Urothelium cell line (cell line): ENCODE data around the gene FAM124A.
A peak's percentile ranks its signal among the peaks of the same experiment; 100 is the strongest.

Source experiments
- DNase-seq: peaks from one replicate; pipeline ENCODE4 v3.0.0; 2011; ENCODE audit warnings: low spot score, mixed read lengths
- FAIRE-seq: peaks from 2 replicates; lab custom pipeline; 2011; peaks lifted over from hg19 to GRCh38; lab: Jason Lieb, UNC

FAM124A gene

DNA sequence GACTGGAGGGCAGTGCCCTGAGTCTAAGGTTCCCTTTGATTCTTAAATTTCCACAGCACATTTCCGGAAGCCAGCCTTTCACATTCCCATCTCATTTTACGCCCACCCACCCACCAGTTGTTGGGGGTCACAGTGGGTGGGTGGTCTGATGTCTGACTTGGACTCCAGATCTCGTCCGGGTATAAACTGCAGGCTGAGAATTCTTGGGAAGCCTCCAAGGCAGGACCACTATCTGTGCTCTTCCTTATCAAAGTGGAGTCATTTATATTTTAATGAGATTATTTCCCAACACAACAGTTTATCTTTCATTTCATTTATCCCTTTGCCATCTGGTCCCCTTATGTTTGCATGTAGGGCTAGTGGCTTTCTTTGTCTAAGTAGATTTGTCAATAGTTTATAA is 3.6 kb upstream of the FAM124A start:
- no peak for DNase-seq
- FAIRE-seq: no peak

GRCh38 chr13:51220706-51221105 is 1.5 kb upstream of the FAM124A start:
- DNase-seq: no peak

DNA sequence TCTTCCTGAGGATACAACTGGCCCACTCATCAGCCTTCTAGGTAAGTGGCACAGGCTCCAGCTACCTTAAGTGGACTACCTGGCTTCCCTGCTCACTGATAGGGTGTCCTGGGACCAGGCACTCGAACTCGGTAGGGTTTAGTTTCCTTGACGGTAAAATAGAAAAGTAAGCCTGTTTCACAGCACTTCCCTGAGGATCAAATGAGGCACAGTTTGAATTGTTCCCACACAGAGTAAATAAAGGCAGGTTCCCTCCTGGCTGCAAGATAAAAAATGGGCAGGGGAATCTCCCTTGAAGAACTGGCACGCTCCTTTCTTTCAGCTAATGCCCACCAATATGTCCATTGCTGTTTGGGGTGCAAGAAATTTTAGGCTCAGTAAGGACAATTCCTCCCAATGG is 1.1 kb upstream of the FAM124A start:
- FAIRE-seq: no peak

More at GRCh38 chr13:51220706-51221105, 1.5 kb upstream of the FAM124A start:
- FAIRE-seq: no peak

GRCh38 chr13:51221674-51222036 is 543 bp upstream of the FAM124A start:
- FAIRE-seq (no peak), DNase-seq (peak; percentile 17)

More for the DNA sequence above, 1.1 kb upstream of the FAM124A start:
- no peak for DNase-seq

DNA sequence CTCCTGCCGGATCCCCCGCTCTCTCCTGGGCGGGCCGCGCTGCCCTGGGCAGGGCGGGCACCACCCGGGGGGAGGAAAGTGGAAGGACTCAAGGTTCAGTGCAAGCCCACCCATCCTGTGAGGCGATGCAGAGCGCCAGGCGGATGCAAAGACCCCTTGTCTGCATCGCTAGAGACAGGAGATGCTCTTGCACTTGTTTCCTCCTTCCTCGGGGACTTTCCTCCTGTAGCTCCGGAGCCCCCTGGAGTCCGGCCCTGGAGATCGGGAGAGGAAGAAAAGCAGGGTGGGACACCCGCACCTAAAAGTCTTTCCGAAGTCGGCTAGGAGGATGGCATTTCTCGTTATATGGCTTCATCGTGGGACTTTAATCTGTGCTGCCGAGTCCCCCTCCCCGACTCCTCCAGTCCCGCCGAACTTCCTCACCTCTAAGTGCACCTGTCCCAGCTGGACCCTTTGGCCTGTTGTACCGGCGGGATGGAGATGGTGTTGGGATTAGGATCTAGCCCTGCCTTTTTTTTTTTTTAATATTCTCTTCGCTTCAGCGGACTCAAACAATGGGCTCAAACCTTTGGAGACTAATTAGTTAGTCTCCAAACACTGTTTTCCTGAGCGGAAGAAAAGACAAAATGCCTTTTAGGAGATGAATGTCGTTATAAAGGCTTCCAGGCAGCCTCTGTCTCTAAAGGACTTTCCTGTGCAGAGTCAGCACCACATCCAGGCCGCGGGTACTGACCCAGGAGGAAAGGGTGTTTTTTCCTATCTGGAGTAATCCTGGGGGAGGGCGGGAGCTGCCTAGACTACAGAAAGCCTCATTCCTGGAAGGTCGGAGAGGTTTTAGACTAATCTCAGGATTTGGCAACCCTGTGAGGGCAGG is 725 bp downstream of the FAM124A start:
- DNase-seq: peak; percentile 25
- FAIRE-seq: no peak

GRCh38 chr13:51223560-51224270 is 1.5 kb downstream of the FAM124A start:
- FAIRE-seq: no peak
- no peak for DNase-seq

GRCh38 chr13:51225029-51225428 is 2.8 kb downstream of the FAM124A start:
- FAIRE-seq: no peak
- DNase-seq: no peak

GRCh38 chr13:51227404-51227803 is 5.2 kb downstream of the FAM124A start:
- DNase-seq (no peak), FAIRE-seq (no peak)

DNA sequence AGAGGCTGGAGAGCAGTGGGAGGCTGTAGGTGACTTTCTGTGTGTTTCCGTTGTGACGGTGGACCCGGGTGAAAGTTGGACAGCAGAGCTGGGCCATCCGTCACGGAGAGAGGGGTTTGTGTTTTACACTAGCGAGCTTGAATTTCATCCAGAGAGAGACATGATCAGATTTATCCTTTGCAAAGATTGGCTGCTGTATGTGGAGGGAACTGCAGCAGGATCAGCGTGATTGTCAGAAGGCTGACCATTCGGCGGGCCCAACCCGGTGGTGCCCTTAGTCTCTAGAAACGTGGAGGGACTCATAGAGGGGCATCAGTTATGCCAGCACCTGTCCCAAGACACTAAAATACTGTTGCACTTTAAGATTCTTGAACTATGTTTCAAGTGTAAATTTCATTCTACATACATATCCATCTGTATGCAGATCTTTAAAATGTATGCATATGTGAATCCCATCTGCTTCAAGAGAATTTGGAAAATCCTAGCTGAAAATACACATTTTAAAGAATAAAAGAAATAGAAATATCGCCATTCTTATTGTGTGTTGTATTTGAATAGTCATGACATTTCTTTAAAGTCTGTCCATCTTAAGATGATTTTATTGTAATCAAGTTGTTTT is 7.0 kb downstream of the FAM124A start:
- FAIRE-seq: no peak
- no peak for DNase-seq

DNA sequence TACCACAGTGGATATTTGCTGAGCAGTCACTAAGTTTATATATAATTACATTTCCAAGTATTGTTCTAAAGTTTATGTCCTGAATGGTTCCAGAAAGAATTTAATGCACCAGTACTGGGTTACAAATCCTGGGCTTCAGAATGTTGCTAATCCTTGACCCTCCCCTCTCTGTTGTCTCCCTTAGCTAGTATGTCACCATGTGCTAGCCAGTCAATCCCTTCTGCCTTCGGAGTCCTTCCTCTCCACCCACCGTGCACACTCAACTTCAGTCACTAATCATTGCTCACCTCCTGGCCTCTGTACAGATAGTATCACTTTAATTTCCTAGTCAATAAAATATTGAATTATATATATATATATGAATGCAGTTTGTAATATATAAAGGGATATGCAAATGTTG is 7.5 kb downstream of the FAM124A start:
- DNase-seq (no peak), FAIRE-seq (no peak)

GRCh38 chr13:51230477-51231105 is 8.4 kb downstream of the FAM124A start:
- DNase-seq: no peak
- no peak for FAIRE-seq

DNA sequence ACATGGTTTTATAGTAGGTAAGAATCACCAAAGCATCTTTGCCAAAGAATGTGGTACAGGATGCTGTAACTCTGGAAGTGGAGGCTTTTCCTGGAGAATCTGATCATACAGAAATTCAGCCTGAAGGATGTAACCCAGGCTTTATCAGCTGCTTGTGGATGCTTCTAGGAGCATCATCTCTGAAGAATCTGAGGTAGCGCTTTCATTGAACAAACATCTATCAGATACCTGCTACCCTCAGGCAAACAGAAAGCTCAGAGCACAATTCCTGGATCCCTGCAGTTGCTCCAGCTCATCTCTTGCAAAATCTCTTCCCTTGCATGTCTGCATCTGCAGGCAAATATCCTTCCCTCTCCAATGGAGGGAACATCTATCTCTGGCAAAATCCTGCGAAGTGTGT is 9.3 kb downstream of the FAM124A start:
- no peak for FAIRE-seq
- DNase-seq: no peak

GRCh38 chr13:51232328-51232727 is 10.1 kb downstream of the FAM124A start:
- FAIRE-seq (no peak), DNase-seq (no peak)

- FAIRE-seq (no peak), DNase-seq (no peak)
Observed at GRCh38 chr13:51233117-51233826, 11.1 kb downstream of the FAM124A start.

DNA sequence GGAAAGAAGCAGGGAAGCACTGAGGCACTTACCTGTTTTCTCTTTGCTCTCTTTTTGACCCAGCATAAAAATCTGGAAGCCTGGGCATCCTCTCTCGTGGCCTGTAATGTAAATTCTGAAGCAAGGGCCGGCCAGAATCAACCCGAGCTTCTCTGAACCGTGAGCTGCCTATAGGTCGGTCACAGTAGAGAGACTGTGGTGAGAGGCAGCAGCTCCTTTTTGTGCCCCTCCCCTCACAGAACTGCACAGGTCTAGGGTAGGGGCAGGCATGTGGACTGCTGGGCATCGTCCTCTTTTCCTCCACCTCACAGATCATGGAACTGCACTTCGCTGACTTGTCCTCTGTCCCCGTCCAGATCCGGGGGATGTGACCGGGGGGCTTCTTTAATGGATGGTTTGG is 12.5 kb downstream of the FAM124A start:
- no peak for DNase-seq
- no peak for FAIRE-seq

DNA sequence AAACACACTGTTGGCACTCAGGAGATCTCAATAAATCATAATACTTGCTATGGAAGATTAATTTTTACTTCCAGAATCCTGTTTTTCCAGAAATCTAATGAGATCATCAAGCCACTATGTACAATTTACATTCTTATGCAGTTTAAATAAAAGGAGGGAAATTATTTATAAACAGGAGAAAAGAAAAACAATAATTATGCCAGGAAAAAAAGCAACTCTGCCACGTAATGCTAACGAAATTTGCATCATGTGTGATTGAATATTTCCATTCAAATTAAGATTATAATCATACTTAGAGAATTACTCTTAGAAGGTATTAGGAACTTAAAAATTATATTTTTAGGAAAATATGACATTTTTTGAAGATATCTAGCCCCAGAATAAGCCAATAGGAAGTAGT is 13.0 kb downstream of the FAM124A start:
- FAIRE-seq (no peak), DNase-seq (no peak)

- DNase-seq (no peak), FAIRE-seq (no peak)
Observed at GRCh38 chr13:51235756-51236490, 13.7 kb downstream of the FAM124A start.

DNA sequence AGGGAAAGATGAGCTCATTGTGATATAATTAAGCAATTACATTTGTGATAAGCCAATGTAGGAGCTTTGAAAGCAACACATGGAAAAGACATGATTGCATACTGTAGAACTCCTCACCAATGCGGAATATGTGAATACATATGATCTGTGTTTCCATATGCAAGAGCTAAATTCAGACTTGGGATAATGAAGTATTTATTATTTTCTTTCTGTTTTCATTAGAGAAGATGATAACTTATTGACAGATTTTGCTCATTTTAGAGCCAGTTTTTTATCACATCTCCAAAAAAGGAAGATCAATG is 14.2 kb downstream of the FAM124A start:
- no peak for FAIRE-seq

GRCh38 chr13:51237386-51237785 is 15.2 kb downstream of the FAM124A start:
- DNase-seq (no peak), FAIRE-seq (no peak)

More for the DNA sequence above, 14.2 kb downstream of the FAM124A start:
- no peak for DNase-seq

DNA sequence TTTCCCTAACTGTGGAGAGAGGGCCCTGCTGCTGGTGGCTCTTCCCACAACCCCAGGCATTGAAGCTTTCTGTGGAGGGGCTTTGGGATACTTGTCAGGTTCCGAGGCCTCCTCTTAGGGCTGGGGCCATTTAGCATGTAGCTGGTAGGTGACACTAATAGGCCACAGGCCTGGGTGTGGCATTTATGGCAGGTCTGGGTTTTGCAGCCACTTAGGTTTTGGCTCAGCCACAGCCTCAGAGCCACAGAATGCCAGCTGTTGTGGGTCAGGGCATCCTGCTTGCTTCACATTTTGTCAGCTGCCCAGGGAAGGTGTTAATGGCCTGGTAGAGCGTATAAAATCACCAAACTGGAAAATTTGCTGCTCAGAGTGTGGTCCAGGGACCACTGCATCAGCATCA is 15.7 kb downstream of the FAM124A start:
- DNase-seq (no peak), FAIRE-seq (no peak)
